Testis (tissue), 2 donors: ENCODE measurements around the gene DAB1.

Experiments
- POLR2A ChIP-seq: fragments of 450-650 bp; IDR thresholded peaks from one replicate; pipeline ENCODE4 v1.6.1; 2017; ENCODE audit warnings: antibody characterized with exemption, mild to moderate bottlenecking, moderate library complexity
- TF ChIP-seq, protein P1 (sequence below), 3 experiments: fragments of 450-650 bp in 2 of 3; fragments of 200-600 bp in 1 of 3; sonication (generic) in 1 of 3; IDR thresholded peaks; one replicate each; pipeline ENCODE4 v1.5.1; 2016 to 2019; ENCODE audit warnings: antibody characterized with exemption in 3 of 3, mild to moderate bottlenecking in 2 of 3, moderate library complexity in 1 of 3

GRCh38 chr1:56978819-56979218 lies 445.0 kb downstream of the DAB1 start:
- TF ChIP-seq, protein P1, sequence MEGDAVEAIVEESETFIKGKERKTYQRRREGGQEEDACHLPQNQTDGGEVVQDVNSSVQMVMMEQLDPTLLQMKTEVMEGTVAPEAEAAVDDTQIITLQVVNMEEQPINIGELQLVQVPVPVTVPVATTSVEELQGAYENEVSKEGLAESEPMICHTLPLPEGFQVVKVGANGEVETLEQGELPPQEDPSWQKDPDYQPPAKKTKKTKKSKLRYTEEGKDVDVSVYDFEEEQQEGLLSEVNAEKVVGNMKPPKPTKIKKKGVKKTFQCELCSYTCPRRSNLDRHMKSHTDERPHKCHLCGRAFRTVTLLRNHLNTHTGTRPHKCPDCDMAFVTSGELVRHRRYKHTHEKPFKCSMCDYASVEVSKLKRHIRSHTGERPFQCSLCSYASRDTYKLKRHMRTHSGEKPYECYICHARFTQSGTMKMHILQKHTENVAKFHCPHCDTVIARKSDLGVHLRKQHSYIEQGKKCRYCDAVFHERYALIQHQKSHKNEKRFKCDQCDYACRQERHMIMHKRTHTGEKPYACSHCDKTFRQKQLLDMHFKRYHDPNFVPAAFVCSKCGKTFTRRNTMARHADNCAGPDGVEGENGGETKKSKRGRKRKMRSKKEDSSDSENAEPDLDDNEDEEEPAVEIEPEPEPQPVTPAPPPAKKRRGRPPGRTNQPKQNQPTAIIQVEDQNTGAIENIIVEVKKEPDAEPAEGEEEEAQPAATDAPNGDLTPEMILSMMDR (IDR thresholded peaks at IDR 0.05) = no peak
- TF ChIP-seq POLR2A = no peak
